Naive thymus-derived CD4-positive, alpha-beta T cell (primary cell): Measurements from ENCODE around the gene GNL1. TPM values are rescaled to one million over a fixed set of nuclear protein-coding genes. Genes with fewer than 3 reads are reported as not detected.

Source experiments
- ATAC-seq: fragments of 150-1000 bp; cut with Tn5 transposase; 2 replicates; pipeline ENCODE4 v1.10.0; 2021; ENCODE audit warnings: mild to moderate bottlenecking, moderate library complexity
- CTCF ChIA-PET: fragments of 350-600 bp; sonication (Branson Sonifier 250); formaldehyde crosslinking; loops from one replicate; lab custom pipeline; 2021; ENCODE audit warnings: antibody characterized with exemption; lab: Charles Lee
- POLR2A ChIA-PET: fragments of 350-600 bp; sonication (Branson Sonifier 250); formaldehyde crosslinking; loops from one replicate; lab custom pipeline; 2021; ENCODE audit warnings: antibody characterized with exemption, inconsistent platforms; lab: Charles Lee
- DNase-seq, 9 donors: peaks; one replicate each; pipeline versions ENCODE4 v3.0.0 to v3.0.0-alpha.2; 2020 to 2022; ENCODE audit warnings: mixed read lengths in 1 of 9
- H3K27ac ChIP-seq: one replicate; pipeline ENCODE4 v1.7.0; 2013; ENCODE audit warnings: mild to moderate bottlenecking, low read depth, low read length, moderate library complexity
- H3K27me3 ChIP-seq, 2 donors: one replicate each; pipeline ENCODE4 v1.7.0; 2013; ENCODE audit warnings: low read length in 2 of 2, mild to moderate bottlenecking in 2 of 2, moderate library complexity in 2 of 2; ENCODE audit not compliant: control insufficient read depth in 2 of 2, insufficient read depth in 2 of 2
- H3K36me3 ChIP-seq, 3 experiments: 1 replicate in 2 of 3; 2 replicates in 1 of 3; pipeline ENCODE4 v1.7.0; 2013; ENCODE audit warnings: low read length in 3 of 3, mild to moderate bottlenecking in 3 of 3, moderate library complexity in 1 of 3; ENCODE audit not compliant: insufficient read depth in 3 of 3, control insufficient read depth in 2 of 3
- H3K4me1 ChIP-seq, 2 donors: one replicate each; pipeline ENCODE4 v1.7.0; 2013; ENCODE audit warnings: low read length in 2 of 2, mild to moderate bottlenecking in 2 of 2, moderate library complexity in 1 of 2; ENCODE audit not compliant: control insufficient read depth in 2 of 2, insufficient read depth in 2 of 2
- H3K4me3 ChIP-seq: 2 replicates; pipeline ENCODE4 v1.7.0; 2013; ENCODE audit warnings: mild to moderate bottlenecking, low read length
- H3K9me3 ChIP-seq, 3 experiments: 1 replicate in 2 of 3; 2 replicates in 1 of 3; pipeline ENCODE4 v1.7.0; 2013; ENCODE audit warnings: low read length in 3 of 3; ENCODE audit not compliant: control insufficient read depth in 2 of 3
- H3K27ac Mint-ChIP-seq, 9 donors: one replicate each; pipeline ENCODE4 v1.8.0; 2020 to 2022; ENCODE audit warnings: mixed read lengths in 9 of 9, mild to moderate bottlenecking in 8 of 9, moderate library complexity in 5 of 9, inconsistent platforms in 2 of 9
- H3K27me3 Mint-ChIP-seq, 5 donors: one replicate each; pipeline ENCODE4 v1.8.0; 2021 to 2022; ENCODE audit warnings: mixed read lengths in 5 of 5, mild to moderate bottlenecking in 1 of 5
- H3K36me3 Mint-ChIP-seq, 5 donors: one replicate each; pipeline ENCODE4 v1.8.0; 2020 to 2022; ENCODE audit warnings: mixed read lengths in 5 of 5, mild to moderate bottlenecking in 3 of 5, inconsistent platforms in 1 of 5
- H3K4me1 Mint-ChIP-seq, 7 donors: one replicate each; pipeline ENCODE4 v1.8.0; 2020 to 2022; ENCODE audit warnings: mixed read lengths in 7 of 7, mild to moderate bottlenecking in 3 of 7, inconsistent platforms in 1 of 7
- H3K4me3 Mint-ChIP-seq, 10 donors: one replicate each; pipeline ENCODE4 v1.8.0; 2020 to 2022; ENCODE audit warnings: mild to moderate bottlenecking in 10 of 10, mixed read lengths in 10 of 10, moderate library complexity in 6 of 10, inconsistent platforms in 2 of 10
- H3K9me3 Mint-ChIP-seq, 11 donors: one replicate each; pipeline ENCODE4 v1.8.0; 2020 to 2022; ENCODE audit warnings: mixed read lengths in 11 of 11, mild to moderate bottlenecking in 4 of 11, inconsistent platforms in 1 of 11, moderate library complexity in 1 of 11
- intact Hi-C, 2 donors: fragments of 100-400 bp; cut with micrococcal nuclease; formaldehyde crosslinking; loops; one replicate each; pipeline ENCODE4 v1.15.1; 2023
- polyA plus RNA-seq, 2 donors: library from polyadenylated mRNA; unstranded; fragments of 300-500 nt; fragmentation: Illumina TruSeq; gene quantifications; one replicate each; pipeline ENCODE4 v1.2.3, GENCODE V29; 2021
- total RNA-seq, 6 experiments: library from RNA in 5 of 6; stranded (reverse) in 5 of 6; gene quantifications; 1 replicate in 5 of 6; 2 replicates in 1 of 6; pipeline ENCODE4 v1.2.3 and lab custom pipeline; 2021 to 2026

Gene GNL1
- total and polyA plus RNA-seq, 7 experiments from 2014 or later = 27.7 to 190 (median 65.1) TPM

- peaks cover 0 to 5% (median 0%) of the 10 kb centered on the region in 11 donors for H3K9me3 Mint-ChIP-seq
- ChIA-PET POLR2A (interaction anchor here (0.6 to 7.0 kb wide), 20 partner anchors 9 to 231 kb away, joined by 3 to 108 read pairs (median 4); partner anchors contain the start of genes ABCF1, MRPS18B, PPP1R10 and TRIM39), CTCF (interaction anchor here (0.5 to 5.1 kb wide), 12 partner anchors 9 to 96 kb away, joined by 3 to 41 read pairs (median 4); partner anchors contain the start of gene ABCF1)
- peak; percentile 69 for ATAC-seq
- H3K27me3 Mint-ChIP-seq = no peaks in the 10 kb centered on the region
- peak within 1 kb of the TSS; percentile 92 to 100 (median 98) for H3K4me3 Mint-ChIP-seq
- peaks cover 25 to 59% (median 45%) of the 10 kb centered on the region in 7 donors for H3K4me1 Mint-ChIP-seq
- Histone ChIP-seq H3K36me3 (peaks cover 0 to 41% (median 0%) of the 10 kb centered on the region in 3 experiments), H3K4me3 (peak within 1 kb of the TSS; percentile 97), H3K27me3 (no peaks in the 10 kb centered on the region), H3K9me3 (no peaks in the 10 kb centered on the region), H3K27ac (peak within 1 kb of the TSS; percentile 97), H3K4me1 (peaks cover 8 to 19% of the 10 kb centered on the region in 2 donors)
- peaks cover 4 to 22% (median 11%) of the 10 kb centered on the region in 5 donors for H3K36me3 Mint-ChIP-seq
- intact Hi-C loops = loop anchor here (1.0 to 5.0 kb wide), 18 partner anchors 13 to 1065 kb away; partner anchors contain the start of genes ABCF1 (in 2 of the 2), HLA-E (in 2 of the 2), MRPS18B (in 2 of the 2) and PPP1R10 (in 2 of the 2)
- DNase-seq = peak in 7 of 9 donors; percentile 51 to 95 (median 68)
- peak within 1 kb of the TSS; percentile 98 to 100 (median 99) for H3K27ac Mint-ChIP-seq
Measured at GRCh38 chr6:30556906-30557682, 805 bp upstream of the GNL1 start, which contains the start of gene PRR3. Gene PRR3 (plus strand): TSS chr6:30557295. CDS start chr6:30557345, 50 bp downstream.

GRCh38 chr6:30555816-30556065, 548 bp downstream of the GNL1 start:
- H3K4me1 ChIP-seq = peaks cover 8 to 19% of the 10 kb centered on the region in 2 donors
- peak overlapping the region; percentile 98 to 100 (median 99) for H3K27ac Mint-ChIP-seq
- H3K36me3 ChIP-seq = peaks cover 0 to 52% (median 0%) of the 10 kb centered on the region in 3 experiments
- ATAC-seq = no peak
- H3K36me3 Mint-ChIP-seq = peaks cover 4 to 30% (median 14%) of the 10 kb centered on the region in 5 donors
- ChIA-PET CTCF (interaction anchor here (0.6 to 5.1 kb wide), 3 partner anchors 13 to 82 kb away, joined by 3 to 41 read pairs (median 4); no protein-coding TSS in a partner anchor), POLR2A (interaction anchor here (0.6 to 7.0 kb wide), 11 partner anchors 12 to 123 kb away, joined by 3 to 108 read pairs (median 5); partner anchors contain the start of genes ABCF1, MRPS18B and PPP1R10)
- H3K9me3 Mint-ChIP-seq = peaks cover 0 to 5% (median 0%) of the 10 kb centered on the region in 11 donors
- intact Hi-C loops = loop anchor here (1.0 to 5.0 kb wide), 18 partner anchors 11 to 1067 kb away; partner anchors contain the start of genes ABCF1 (in 2 of the 2), HLA-E (in 2 of the 2), MRPS18B (in 2 of the 2) and PPP1R10 (in 2 of the 2)
- H3K9me3 ChIP-seq = no peaks in the 10 kb centered on the region
- peak overlapping the region; percentile 97 for H3K27ac ChIP-seq
- H3K4me1 Mint-ChIP-seq = peaks cover 25 to 58% (median 45%) of the 10 kb centered on the region in 7 donors
- H3K27me3 Mint-ChIP-seq = no peaks in the 10 kb centered on the region
- peak in 1 of 9 donors; percentile 28 for DNase-seq
- H3K4me3 ChIP-seq = peak overlapping the region; percentile 97
- H3K4me3 Mint-ChIP-seq = peak overlapping the region; percentile 92 to 100 (median 98)
- no peaks in the 10 kb centered on the region for H3K27me3 ChIP-seq

- CTCF ChIA-PET = interaction anchor here (0.6 to 5.1 kb wide), 6 partner anchors 12 to 82 kb away, joined by 3 to 41 read pairs (median 4); no protein-coding TSS in a partner anchor
- Mint-ChIP-seq H3K9me3 (peaks cover 0 to 5% (median 0%) of the 10 kb centered on the region in 11 donors), H3K27ac (peak overlapping the region; percentile 98 to 100 (median 99)), H3K4me1 (peaks cover 23 to 56% (median 45%) of the 10 kb centered on the region in 7 donors), H3K36me3 (peaks cover 5 to 35% (median 20%) of the 10 kb centered on the region in 5 donors), H3K27me3 (no peaks in the 10 kb centered on the region), H3K4me3 (peak overlapping the region; percentile 92 to 100 (median 98))
- Histone ChIP-seq H3K4me1 (peaks cover 8 to 19% of the 10 kb centered on the region in 2 donors), H3K9me3 (no peaks in the 10 kb centered on the region), H3K4me3 (peak overlapping the region; percentile 97), H3K36me3 (peaks cover 0 to 58% (median 0%) of the 10 kb centered on the region in 3 experiments), H3K27me3 (no peaks in the 10 kb centered on the region), H3K27ac (peak overlapping the region; percentile 97)
- intact Hi-C loops = loop anchor here (5.0 kb wide), 3 partner anchors 343 to 1067 kb away; partner anchors contain the start of genes GTF2H4 (in 1 of the 2), PRRC2A (in 1 of the 2) and TRIM26 (in 1 of the 2)
- POLR2A ChIA-PET = interaction anchor here (0.6 to 7.0 kb wide), 14 partner anchors 11 to 124 kb away, joined by 3 to 108 read pairs (median 5); partner anchors contain the start of genes ABCF1, MRPS18B and PPP1R10
- ATAC-seq (no peak), DNase-seq (peak in 2 of 9 donors; percentile 13 to 16)
Measured at GRCh38 chr6:30554962-30555815, 1.1 kb downstream of the GNL1 start.

GRCh38 chr6:30554404-30554803, 1.9 kb downstream of the GNL1 start:
- DNase-seq (no peak), ATAC-seq (no peak)
- Mint-ChIP-seq H3K9me3 (peaks cover 0 to 5% (median 0%) of the 10 kb centered on the region in 11 donors), H3K4me1 (peaks cover 21 to 48% (median 37%) of the 10 kb centered on the region in 7 donors), H3K36me3 (peaks cover 5 to 40% (median 21%) of the 10 kb centered on the region in 5 donors), H3K4me3 (peak overlapping the region; percentile 7 to 100 (median 80)), H3K27me3 (no peaks in the 10 kb centered on the region), H3K27ac (peak overlapping the region; percentile 61 to 100 (median 99))
- Histone ChIP-seq H3K27me3 (no peaks in the 10 kb centered on the region), H3K27ac (no peak overlapping the region), H3K4me3 (no peak overlapping the region), H3K4me1 (peaks cover 8 to 19% of the 10 kb centered on the region in 2 donors), H3K9me3 (no peaks in the 10 kb centered on the region), H3K36me3 (peaks cover 0 to 63% (median 0%) of the 10 kb centered on the region in 3 experiments)
- intact Hi-C loops = no loop called here
- POLR2A ChIA-PET = interaction anchor here (0.6 to 7.0 kb wide), 10 partner anchors 10 to 112 kb away, joined by 3 to 108 read pairs (median 5); partner anchors contain the start of genes ABCF1, MRPS18B and PPP1R10
- CTCF ChIA-PET = interaction anchor here (0.9 to 5.1 kb wide), 4 partner anchors 11 to 62 kb away, joined by 3 to 41 read pairs (median 4); no protein-coding TSS in a partner anchor

GRCh38 chr6:30548375-30548774, 7.9 kb downstream of the GNL1 start:
- CTCF ChIA-PET = interaction anchor here (1.1 to 14.3 kb wide), 2 partner anchors 16 to 64 kb away, joined by 3 to 263 read pairs; no protein-coding TSS in a partner anchor
- peaks cover 0 to 74% (median 0%) of the 10 kb centered on the region in 3 experiments for H3K36me3 ChIP-seq
- POLR2A ChIA-PET = interaction anchor here (0.6 to 1.8 kb wide), 7 partner anchors 8 to 180 kb away, joined by 3 to 5 read pairs (median 4); partner anchors contain the start of gene PRR3

More at GRCh38 chr6:30548375-30548774, 7.9 kb downstream of the GNL1 start:
- H3K36me3 Mint-ChIP-seq = peaks cover 7 to 43% (median 29%) of the 10 kb centered on the region in 5 donors
- intact Hi-C loops = no loop called here
- peaks cover 15 to 30% (median 16%) of the 10 kb centered on the region in 7 donors for H3K4me1 Mint-ChIP-seq
- Histone ChIP-seq H3K4me3 (no peak overlapping the region), H3K9me3 (no peaks in the 10 kb centered on the region), H3K27me3 (no peaks in the 10 kb centered on the region), H3K27ac (no peak overlapping the region), H3K4me1 (peaks cover 16% of the 10 kb centered on the region in 2 donors)
- no peaks in the 10 kb centered on the region for H3K27me3 Mint-ChIP-seq
- peaks cover 0 to 2% (median 0%) of the 10 kb centered on the region in 11 donors for H3K9me3 Mint-ChIP-seq
- H3K4me3 Mint-ChIP-seq = peak overlapping the region in 1 of 10 donors; percentile 14
- ATAC-seq (no peak), DNase-seq (no peak)
- H3K27ac Mint-ChIP-seq = peak overlapping the region in 1 of 9 donors; percentile 69
